NCI-H748 treated with DMSO at 0.1 percent for 48 hours (cell line): ENCODE results near the gene ASB14.
A peak's percentile ranks its signal among the peaks of the same experiment; 100 is the strongest.
"Not testable (repeated sequence)": the region's sequence is repeated elsewhere in the genome, so short reads cannot be mapped to it uniquely, and the experiment has no call there.

ENCODE experiments used
- DNase-seq: peaks from one replicate; lab custom pipeline; 2025; lab: John Stamatoyannopoulos, UW

Gene ASB14

DNA sequence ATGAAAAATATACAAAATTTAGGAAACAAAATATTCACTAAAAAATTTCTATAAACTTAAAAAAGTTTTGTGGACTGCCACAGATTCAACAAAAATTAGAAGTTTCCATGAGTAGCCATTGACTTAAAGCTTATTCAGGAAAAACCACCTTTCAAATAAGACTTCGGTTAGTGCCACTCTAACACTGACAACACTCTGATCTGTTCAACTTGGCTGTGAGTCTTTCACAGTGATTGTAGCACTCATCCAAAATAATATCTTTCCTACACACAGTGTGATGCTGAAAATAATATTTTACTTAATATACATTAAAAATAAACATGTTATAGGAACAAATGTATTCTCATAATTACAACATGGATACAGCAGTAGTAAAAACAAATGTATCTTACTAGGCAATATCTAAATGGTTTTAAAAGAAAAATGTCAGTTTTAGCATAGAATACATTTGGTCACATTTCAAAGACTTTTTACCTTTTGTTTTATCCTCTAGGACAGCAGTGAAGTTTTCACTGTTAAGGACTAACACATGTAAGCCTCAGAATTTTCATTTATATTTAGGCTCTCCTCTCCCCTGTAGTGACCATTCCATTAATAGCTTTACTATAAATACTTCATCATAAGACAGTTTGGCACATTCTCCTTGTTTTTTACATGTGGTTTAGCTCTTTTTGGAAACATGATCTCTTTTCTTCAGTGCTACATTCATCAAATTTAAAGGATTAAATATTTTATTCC is at the start of gene ASB14:
Gene ASB14 (minus strand): TSS at position 527 of the 738 bp plus-strand sequence. CDS start 652 bp downstream, outside the sequence.
- DNase-seq: no peak

DNA sequence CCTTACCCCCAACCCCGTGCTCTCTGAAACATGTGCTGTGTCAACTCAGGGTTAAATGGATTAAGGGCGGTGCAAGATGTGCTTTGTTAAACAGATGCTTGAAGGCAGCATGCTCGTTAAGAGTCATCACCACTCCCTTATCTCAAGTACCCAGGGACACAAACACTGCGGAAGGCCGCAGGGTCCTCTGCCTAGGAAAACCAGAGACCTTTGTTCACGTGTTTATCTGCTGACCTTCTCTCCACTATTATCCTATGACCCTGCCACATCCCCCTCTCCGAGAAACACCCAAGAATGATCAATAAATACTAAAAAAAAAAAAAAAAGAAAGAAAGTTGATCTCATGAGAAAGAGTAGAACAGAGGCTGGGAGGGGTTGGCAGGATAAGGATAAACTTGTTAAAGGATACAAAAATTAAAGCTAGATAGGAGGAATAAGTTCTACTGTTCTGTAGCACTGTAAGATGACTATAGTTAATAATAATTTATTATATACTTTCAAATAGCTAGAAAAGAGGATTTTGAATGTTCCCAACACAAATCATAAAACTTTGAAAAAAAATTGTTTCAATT is 46.7 kb upstream of the ASB14 start:
- not testable (repeated sequence) for DNase-seq

DNA sequence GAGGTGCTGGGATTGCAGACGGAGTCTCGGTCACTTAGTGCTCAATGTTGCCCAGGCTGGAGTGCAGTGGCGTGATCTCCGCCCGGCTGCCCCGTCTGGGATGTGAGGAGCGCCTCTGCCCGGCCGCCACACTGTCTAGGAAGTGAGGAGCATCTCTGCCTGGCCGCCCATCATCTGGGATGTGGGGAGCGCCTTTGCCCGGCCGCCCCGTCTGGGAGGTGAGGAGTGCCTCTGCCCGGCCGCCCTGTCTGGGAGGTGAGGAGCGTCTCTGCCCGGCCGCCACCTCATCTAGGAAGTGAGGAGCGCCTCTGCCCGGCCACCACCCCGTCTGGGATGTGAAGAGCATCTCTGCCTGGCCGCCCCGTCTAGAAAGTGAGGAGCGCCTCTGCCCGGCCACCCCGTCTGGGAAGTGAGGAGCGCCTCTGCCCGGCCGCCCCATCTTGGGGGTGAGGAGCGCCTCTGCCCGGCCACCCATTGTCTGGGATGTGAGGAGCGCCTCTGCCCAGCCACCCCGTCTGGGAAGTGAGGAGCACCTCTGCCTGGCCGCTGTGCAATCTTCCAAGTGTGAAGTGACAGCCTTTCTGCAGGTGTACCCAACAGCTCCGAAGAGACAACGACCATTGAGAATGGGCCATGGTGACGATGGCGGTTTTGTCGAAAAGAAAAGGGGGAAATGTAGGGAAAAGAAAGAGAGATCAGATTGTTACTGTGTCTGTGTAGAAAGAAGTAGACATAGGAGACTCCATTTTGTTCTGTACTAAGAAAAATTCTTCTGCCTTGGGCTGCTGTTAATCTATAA is 46.0 kb upstream of the ASB14 start:
- DNase-seq: not testable (repeated sequence)

DNA sequence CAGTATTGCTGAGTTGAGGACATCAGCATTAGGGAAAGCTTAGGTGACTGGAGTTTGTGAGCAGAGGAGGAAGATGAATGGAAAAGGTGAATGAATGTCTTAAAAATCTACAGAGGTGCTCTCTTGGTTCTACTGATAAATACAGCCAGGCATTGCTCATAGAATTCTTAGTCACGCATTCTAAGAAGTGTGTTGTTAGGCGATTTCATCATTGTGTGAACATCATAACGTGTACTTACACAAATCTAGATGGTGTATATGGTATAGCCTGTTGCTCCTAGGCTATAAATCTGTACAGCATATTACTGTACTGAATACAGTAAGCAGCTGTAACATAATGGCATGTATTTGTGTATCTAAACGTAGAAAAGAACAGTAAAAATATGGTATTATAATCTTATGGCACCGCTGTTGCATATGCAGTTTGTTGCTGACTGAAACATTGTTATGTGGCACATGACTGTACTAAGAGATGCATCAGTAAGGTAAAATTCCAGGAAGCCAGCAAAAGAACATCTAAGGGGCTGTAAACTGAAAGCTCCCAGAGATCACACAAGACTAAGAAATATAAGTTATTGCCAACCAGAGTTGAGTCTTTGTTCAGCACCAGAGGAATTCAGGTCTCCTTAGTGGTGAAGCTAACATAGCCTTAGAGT is 42.9 kb upstream of the ASB14 start:
- DNase-seq: no peak

DNA sequence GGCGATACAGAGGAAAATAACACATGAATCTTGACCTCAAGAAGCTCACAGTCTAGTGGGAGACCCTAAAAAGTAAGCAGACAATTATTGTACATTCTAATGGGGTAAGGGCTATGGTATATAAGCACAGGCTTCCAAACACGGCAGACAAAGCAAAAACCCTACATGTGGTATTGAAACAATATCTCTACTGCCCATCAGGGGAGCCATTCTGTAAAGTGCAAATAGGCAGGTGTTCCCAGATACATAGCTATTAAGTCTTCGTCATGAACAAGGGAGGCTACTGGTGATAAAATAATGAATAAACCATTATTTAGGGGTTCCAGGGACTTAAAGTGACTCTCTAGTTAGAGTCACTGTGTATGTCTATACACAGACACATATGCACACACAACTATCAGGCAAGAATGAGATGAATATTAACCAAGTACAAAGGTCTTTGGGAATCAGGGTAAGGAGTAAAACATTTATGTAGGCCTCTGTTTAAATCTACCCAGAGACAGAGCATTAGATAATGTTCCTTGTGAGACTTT is 38.7 kb upstream of the ASB14 start:
- peak; percentile 79 for DNase-seq

DNA sequence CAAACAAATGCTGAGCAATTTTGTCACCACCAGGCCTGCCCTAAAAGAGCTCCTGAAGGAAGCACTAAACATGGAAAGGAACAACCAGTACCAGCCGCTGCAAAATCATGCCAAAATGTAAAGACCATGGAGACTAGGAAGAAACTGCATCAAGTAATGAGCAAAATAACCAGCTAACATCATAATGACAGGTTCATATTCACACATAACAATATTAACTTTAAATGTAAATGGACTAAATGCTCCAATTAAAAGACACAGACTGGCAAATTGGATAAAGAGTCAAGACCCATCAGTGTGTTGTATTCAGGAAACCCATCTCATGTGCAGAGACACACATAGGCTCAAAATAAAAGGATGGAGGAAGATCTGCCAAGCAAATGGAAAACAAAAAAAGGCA is 34.0 kb upstream of the ASB14 start:
- DNase-seq: not testable (repeated sequence)

DNA sequence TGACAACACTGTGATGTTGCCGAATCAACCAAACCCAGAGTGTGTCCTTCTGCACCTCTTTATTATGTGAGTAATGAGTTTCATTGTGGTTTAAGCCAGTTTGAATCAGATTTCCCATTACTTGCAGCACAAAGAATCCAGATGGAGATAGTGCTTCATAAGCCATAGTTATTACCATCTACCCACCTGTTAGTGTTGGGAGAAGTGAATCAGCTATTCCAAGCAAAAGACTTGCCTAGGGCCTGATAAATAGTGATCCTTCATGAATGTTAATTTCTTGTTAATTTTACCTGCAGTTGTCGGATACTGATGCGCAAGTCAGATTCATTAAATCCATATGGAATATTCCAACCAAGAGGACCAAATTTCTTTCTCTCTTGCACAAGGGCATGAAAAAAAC is 21.7 kb upstream of the ASB14 start:
- DNase-seq: no peak

DNA sequence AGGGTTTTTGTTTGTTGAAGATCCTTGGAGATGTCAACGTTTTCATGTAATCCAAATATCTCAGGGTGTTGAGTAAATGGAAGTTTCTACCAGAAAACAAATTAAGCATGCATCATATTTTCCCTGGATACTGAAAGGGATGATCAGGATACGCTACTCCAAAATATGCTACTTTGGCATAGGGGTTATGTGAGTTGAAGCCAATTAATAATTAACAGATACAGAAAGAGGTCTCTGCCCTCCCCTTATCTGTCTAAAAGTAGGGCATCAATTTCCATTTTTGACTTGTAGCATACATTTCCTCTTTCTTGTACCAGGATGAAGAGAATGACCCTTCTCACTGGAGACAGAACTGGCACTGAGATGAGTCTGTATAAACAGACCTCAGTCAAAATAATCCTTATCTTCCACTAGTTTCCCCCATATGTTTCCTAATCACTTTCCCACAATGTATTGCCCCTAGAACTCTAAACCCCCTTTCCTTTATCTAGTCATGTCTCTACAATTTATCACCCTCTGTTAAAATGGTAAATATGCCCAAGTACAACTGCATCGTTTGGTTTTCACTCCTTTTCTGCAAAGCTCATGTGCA is 17.4 kb upstream of the ASB14 start:
- no peak for DNase-seq

DNA sequence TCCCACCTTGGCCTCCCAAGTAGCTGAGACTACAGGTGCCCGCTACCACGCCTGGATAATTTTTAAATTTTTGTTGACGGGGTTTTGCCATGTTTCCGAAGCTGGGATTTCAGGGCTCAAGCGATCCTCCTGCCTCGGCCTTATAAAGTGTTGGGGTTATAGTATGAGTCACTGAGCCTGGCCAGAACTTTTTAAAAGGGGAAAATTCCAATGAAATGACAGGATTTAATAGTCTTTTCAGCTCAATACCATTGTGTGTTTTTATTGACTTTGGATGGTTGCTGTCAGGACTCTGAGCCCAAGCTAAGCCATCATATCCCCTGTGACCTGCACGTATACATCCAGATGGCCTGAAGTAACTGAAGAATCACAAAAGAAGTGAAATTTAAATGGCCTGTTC is 11.0 kb upstream of the ASB14 start:
- DNase-seq: not testable (repeated sequence)

DNA sequence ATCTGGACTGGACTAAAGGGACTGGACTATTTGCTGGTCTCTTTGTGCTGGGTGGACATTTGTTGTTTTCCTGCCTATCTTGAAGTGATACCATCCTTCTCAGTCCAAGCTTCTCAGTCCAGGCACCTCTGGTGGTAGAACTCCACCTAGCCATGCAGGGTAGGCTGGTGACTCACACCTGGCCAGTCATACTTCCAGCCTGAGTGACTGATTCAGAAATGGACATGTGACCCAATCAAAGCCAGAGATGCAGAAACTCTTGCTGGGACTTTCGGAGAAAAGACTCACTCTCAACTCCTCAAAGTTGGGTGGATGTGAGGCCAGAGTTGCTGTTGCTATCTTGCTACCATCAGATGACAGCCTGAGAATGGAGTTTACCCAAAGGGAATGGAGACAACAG is 5.6 kb upstream of the ASB14 start:
- DNase-seq: no peak

DNA sequence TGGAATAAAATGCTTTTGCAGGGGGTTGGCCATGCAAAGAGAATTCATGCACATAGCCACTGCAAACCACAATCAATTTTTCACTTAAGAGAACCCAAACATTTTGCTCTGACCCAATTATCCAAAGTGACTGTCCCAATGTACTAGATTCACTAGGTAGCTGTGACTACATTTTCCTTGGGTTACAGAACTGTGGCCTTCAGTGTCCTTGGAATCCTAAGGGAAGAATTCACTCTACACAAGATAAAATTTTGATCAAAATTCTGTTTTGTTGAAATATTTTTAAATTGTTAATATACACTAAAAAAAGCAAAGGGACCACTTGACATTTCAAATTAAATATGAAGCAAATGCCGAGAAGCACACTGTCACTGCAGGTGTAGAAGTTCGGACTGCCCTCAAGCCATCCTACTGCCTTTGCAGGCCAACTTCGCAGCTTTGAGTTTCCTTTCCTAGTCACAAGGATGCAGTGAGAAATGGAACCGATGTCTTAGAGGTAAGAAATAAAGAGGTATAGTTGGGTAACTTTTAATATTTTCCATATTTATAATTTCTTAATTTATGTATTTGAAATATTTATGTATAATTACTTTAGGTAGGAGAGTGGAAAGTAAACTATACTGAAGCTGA is 527 bp upstream of the ASB14 start:
- no peak for DNase-seq

DNA sequence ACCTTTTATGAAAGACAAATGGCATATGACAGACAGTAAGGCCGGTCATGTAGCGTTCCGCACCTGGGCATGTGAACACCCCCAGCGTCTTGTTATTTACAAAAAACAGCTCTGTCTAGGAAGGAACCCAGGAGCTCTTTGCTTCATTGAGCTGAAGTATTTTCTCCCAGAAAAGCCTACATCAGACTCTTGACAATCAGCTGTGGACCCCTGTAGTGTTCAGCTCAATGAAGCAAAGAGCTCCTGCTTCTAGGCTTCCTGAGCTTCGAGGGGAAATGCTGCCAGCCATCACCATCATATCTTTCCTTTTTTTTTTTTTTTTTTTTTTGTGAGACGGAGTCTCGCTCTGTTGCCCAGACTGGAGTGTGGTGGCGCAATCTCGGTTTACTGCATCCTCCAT is 4.1 kb downstream of the ASB14 start:
- no peak for DNase-seq

DNA sequence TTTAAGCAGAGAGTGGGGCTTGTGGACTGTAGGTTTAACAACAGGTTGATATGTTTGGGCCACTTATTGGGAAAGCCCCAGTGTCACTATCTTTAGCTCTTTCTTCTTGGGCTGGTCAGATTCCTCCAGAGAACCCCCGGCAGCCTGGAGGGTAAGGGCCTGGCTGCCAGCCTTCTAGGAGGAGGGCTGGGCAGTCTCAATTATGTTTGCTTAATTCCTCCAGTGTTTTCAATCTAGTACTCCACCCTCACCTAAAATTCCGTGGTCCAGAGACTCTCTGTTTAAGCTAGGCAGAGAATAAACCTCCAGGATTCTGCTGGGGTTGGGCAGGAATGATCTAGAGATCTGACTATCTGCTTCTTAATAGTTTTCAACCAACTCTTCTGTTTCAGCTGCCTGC is 5.3 kb downstream of the ASB14 start:
- DNase-seq: no peak

DNA sequence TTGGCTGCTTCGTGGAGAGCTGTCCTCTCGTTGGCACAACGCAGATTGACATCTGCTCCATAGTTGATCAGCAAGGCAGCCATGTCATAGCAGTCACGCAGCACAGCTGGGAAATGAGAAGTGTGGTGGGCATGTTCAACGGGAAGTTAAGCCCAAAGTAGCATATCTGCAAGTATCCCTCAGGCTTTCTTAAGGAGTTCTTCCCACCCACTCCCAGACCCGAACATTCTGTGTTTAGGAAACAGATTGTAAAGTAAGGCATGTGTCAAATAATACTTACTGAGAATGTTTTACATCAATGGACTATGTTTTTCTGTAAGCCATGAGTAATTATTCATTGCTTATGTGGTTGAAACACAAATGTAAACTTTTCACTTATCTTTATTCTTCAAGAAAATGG is 9.2 kb downstream of the ASB14 start:
- no peak for DNase-seq

DNA sequence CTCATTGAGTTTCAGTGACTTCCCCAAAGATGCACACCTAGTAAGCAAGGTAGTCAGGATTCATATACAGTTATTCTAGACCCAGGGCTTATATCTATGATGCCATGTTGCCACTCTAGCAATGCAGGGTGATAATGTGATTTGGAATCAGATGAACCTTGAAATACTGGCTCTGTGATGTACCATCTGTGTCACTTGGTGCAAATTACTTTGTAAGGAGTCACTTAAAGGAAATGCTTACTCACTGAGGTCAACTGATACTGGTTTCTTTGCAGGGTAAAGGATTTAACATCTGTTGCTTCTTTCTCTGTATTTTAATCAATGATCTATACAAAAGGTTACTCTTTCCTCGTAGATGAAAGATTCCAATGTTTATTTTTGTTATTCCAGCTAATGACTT is 10.8 kb downstream of the ASB14 start:
- DNase-seq: no peak

DNA sequence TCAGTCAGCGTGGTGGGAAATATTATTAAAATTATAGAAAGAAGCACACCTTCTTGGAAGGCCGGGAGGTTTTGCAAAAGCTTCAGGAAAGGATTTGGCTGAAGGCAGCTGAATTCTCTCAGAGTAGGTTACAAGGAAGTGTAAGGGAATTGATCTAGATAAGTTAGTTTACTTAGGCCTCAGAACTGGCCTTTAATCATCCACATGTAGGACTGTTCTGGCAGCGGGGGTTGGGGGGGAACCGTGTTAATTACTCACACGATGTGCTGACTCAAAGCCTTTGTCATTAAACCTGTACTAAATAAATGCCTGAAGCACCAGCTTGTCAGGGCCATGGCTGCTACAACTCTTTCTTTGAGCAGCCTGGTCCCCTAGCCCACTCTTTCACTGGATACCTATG is 12.8 kb downstream of the ASB14 start:
- DNase-seq: no peak

DNA sequence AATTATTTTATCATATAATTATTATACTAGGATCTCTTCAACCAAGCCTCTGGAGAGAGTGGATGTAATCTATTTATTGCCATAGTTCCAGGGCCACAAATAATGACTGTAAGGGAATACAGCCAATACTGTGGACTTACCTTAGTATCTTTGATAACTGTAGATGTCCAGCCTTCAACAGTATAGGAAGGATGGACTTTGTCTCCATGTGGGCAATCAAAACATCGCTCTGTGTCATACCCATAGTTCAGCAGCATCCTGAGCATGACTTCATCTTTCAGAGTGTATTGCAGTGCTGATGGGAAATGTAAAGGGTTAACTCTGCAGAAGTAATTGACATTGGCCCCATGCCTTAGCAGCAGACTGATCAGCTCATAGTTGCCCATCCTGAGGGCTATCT is 14.2 kb downstream of the ASB14 start:
- DNase-seq: no peak

DNA sequence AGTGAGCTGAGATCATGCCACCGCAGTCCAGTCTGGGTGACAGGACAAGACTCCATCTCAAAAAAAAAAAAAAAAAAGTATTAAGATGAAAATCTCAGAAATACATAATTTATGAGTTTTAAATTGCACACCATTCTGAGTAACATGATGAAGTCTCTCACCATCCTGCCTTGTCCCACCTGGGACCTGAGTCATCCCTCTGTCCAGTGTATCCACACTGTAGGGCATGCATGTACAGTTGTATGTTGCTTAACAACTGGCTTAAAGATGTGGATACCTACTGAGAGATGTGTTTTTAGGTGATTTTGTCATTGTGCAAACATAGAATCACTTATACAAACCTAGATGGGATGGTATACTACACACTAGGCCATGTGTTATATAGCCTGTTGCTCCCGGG is 17.1 kb downstream of the ASB14 start:
- DNase-seq: no peak

DNA sequence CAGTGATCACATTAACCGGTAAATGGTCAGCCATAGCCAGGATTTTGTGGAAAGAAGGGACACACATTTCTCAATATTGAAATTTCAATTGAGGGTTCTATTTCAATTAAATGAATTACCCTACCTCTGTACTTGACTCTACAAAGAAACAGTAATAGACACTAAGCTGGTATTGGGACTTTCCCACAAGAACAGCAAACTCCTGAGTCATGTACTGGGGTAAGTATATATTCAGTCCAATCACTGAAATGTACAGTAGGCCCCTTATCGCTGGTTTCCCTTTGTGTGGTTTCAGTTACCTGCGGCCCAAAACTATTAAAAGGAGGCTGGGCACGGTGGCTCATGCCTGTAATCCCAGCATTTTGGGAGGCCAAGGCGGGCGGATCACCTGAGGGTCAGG is 17.6 kb downstream of the ASB14 start:
- DNase-seq: no peak

DNA sequence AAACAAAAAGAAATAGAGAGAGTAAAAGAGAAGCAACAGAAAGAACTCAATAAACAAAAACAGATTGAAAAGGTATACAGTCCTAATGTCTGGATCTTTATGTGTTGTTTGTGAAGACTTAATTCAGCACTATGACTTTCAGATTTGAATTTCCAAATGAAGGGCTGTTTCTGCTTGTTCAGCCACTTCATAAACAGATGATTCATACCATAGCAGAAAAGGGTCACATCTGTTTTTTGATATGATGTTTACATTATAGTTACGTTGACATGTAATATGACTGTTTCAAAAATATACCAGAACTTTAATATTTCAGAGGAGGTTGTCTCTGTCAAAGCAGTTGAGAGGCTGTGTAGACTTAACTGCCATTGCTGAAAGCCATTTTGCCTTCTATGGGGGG is 24.1 kb downstream of the ASB14 start:
- no peak for DNase-seq

DNA sequence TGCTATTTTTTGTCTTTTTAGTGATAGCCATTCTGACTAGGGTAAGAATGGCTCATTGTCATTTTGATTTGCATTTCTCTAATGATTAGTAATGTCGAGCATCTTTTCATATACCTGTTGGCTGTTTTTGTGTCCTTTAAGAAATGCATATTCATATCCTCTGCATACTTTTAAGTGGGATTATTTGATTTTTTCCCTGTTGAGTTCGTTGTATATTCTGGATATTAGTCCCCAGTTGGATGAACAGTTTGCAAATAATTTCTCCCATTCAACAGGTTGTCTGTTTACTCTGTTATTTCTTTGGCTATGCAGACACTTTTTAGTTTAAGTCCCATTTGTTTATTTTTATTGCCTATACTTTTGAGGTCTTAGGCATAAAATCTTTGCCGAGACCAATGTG is 30.6 kb downstream of the ASB14 start:
- DNase-seq: no peak

DNA sequence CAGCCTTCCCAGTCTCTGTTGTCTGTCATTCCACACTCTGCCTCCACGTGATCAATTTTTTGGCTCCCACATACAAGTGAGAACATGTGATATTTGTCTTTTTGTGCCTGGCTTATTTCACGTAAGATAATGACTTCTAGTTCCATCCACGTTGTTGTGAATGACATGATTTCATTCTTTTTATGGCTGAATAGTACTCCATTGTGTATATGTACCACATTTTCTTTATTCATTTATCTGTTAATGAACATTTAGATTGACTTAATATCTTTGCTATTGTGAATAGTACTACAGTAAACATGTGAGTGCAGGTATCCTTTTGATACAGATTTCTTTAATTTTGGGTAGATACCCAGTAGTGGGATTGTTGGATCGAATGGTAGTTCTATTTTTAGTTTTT is 31.4 kb downstream of the ASB14 start:
- no peak for DNase-seq
